SK-N-SH (cell line): ENCODE data around the gene MLLT11. TPM values are rescaled to one million over a fixed set of nuclear protein-coding genes. Genes with fewer than 3 reads are reported as not detected.

Experiments used
- CTCF ChIA-PET: fragments of 300-600, 350-600 bp; formaldehyde crosslinking; extraction: SDS; loops from one replicate; lab custom pipeline; 2021; lab: Yijun Ruan, JAX
- POLR2A ChIA-PET: fragments of 350-600 bp; sonication (Branson Sonifier 250); formaldehyde crosslinking; extraction: SDS; loops from one replicate; lab custom pipeline; 2020; ENCODE audit warnings: antibody characterized with exemption, inconsistent platforms; lab: Yijun Ruan, JAX
- DNase-seq: peaks from one replicate; pipeline ENCODE4 v3.0.0; 2012
- H2AFZ ChIP-seq: fragments of 200-600 bp; sonication (generic); 2 replicates; pipeline ENCODE4 v1.8.1; 2016; ENCODE audit warnings: antibody characterized with exemption, mild to moderate bottlenecking, low read depth
- H3F3A ChIP-seq: fragments of 200-600 bp; sonication (generic); replicated peaks from 2 replicates; pipeline ENCODE3; 2016; ENCODE audit warnings: antibody characterized with exemption, mild to moderate bottlenecking; ENCODE audit not compliant: insufficient read depth
- H3K27ac ChIP-seq, 2 experiments: fragments of 200-500 bp in 1 of 2; fragments of 200-600 bp in 1 of 2; sonication (Bioruptor generic) in 1 of 2; sonication (generic), shearing (Covaris generic) in 1 of 2; 2 replicates each; pipeline versions ENCODE4 v1.5.1 to v1.6.1; 2014 to 2016; ENCODE audit warnings: low read depth in 2 of 2, inconsistent platforms in 1 of 2, low read length in 1 of 2, mild to moderate bottlenecking in 1 of 2, mixed read lengths in 1 of 2
- H3K27me3 ChIP-seq: fragments of 200-600 bp; sonication (generic), shearing (Covaris generic); 2 replicates; pipeline ENCODE4 v1.6.1; 2016; ENCODE audit warnings: mixed run types; ENCODE audit not compliant: insufficient read depth
- H3K36me3 ChIP-seq, 2 experiments: fragments of 200-500 bp in 1 of 2; fragments of 200-600 bp in 1 of 2; sonication (Bioruptor generic) in 1 of 2; sonication (generic) in 1 of 2; replicated peaks in 1 of 2; 2 replicates each; pipeline versions ENCODE3 to v1.5.1; 2014 to 2016; ENCODE audit warnings: low read length in 1 of 2, mild to moderate bottlenecking in 1 of 2; ENCODE audit not compliant: insufficient read depth in 2 of 2, control insufficient read depth in 1 of 2
- H3K4me1 ChIP-seq, 2 experiments: fragments of 200-500 bp in 1 of 2; fragments of 200-600 bp in 1 of 2; sonication (Bioruptor generic) in 1 of 2; sonication (generic), shearing (Covaris generic) in 1 of 2; 2 replicates each; pipeline versions ENCODE4 v1.5.1 to v1.6.1; 2014 to 2016; ENCODE audit warnings: low read depth in 1 of 2, low read length in 1 of 2, mixed run types in 1 of 2; ENCODE audit not compliant: insufficient read depth in 2 of 2, control insufficient read depth in 1 of 2
- H3K4me2 ChIP-seq: fragments of 200-600 bp; sonication (generic), shearing (Covaris generic); 2 replicates; pipeline ENCODE4 v1.6.1; 2017; ENCODE audit warnings: mixed run types
- H3K4me3 ChIP-seq, 2 experiments: fragments of 200-500 bp in 1 of 2; fragments of 200-600 bp in 1 of 2; sonication (Bioruptor generic) in 1 of 2; sonication (generic), shearing (Covaris generic) in 1 of 2; 2 replicates each; pipeline versions ENCODE4 v1.5.1 to v1.8.1; 2014 to 2016; ENCODE audit warnings: low read depth in 2 of 2, inconsistent platforms in 1 of 2, low read length in 1 of 2, mild to moderate bottlenecking in 1 of 2, mixed read lengths in 1 of 2, moderate library complexity in 1 of 2
- H3K79me2 ChIP-seq: fragments of 200-600 bp; sonication (generic); 2 replicates; pipeline ENCODE4 v1.8.1; 2017; ENCODE audit warnings: mild to moderate bottlenecking; ENCODE audit not compliant: insufficient read depth
- H3K9ac ChIP-seq: fragments of 200-600 bp; sonication (generic); 2 replicates; pipeline ENCODE4 v1.6.1; 2017; ENCODE audit warnings: mixed run types
- H3K9me2 ChIP-seq: fragments of 200-600 bp; sonication (generic); 2 replicates; pipeline ENCODE4 v1.6.1; 2017; ENCODE audit warnings: mixed run types
- H3K9me3 ChIP-seq: fragments of 200-600 bp; sonication (generic); 2 replicates; pipeline ENCODE4 v1.6.1; 2017; ENCODE audit warnings: mixed run types, mild to moderate bottlenecking, moderate library complexity
- H4K20me1 ChIP-seq: fragments of 200-600 bp; sonication (generic); 2 replicates; pipeline ENCODE4 v1.6.1; 2017; ENCODE audit warnings: mild to moderate bottlenecking, mixed run types; ENCODE audit not compliant: insufficient read depth
- CHD2 ChIP-seq: fragments of 150-350 bp; IDR thresholded peaks from 2 replicates; pipeline ENCODE4 v1.6.1; 2018; ENCODE audit warnings: low read length; ENCODE audit not compliant: partially characterized antibody
- EP300 ChIP-seq, 2 experiments: IDR thresholded peaks; 2 replicates each; pipeline versions ENCODE4 v1.4.0 to v1.6.1; 2012; ENCODE audit warnings: borderline replicate concordance in 1 of 2, low read depth in 1 of 2, low read length in 1 of 2
- FOSL2 ChIP-seq: IDR thresholded peaks from 2 replicates; pipeline ENCODE4 v1.4.0; 2012; ENCODE audit warnings: low read depth, mild to moderate bottlenecking, moderate library complexity, borderline replicate concordance
- FOXM1 ChIP-seq: IDR thresholded peaks from 2 replicates; pipeline ENCODE4 v1.4.0; 2012; ENCODE audit warnings: low read depth, mild to moderate bottlenecking
- GATA2 ChIP-seq: sonication (generic); formaldehyde crosslinking; IDR thresholded peaks from 2 replicates; pipeline ENCODE4 v1.5.0; 2020; ENCODE audit warnings: mild to moderate bottlenecking, missing genetic modification reagents
- JUND ChIP-seq: IDR thresholded peaks from 2 replicates; pipeline ENCODE4 v1.4.0; 2012
- MEF2A ChIP-seq: IDR thresholded peaks from 2 replicates; pipeline ENCODE4 v1.4.0; 2012; ENCODE audit warnings: low read depth, borderline replicate concordance
- POLR2AphosphoS5 ChIP-seq: IDR thresholded peaks from 2 replicates; pipeline ENCODE4 v1.6.1; 2012; ENCODE audit warnings: low read depth, low read length
- RCOR1 ChIP-seq: fragments of 150-350 bp; IDR thresholded peaks from 2 replicates; pipeline ENCODE4 v1.6.1; 2017; ENCODE audit warnings: antibody characterized with exemption, low read length
- SIN3A ChIP-seq: IDR thresholded peaks from 2 replicates; pipeline ENCODE4 v1.6.1; 2012; ENCODE audit warnings: low read depth, mild to moderate bottlenecking, low read length, moderate library complexity, borderline replicate concordance
- SMC3 ChIP-seq: IDR thresholded peaks from 2 replicates; pipeline ENCODE4 v1.6.1; 2012; ENCODE audit warnings: low read depth, low read length, improper control_type of control experiment
- TEAD4 ChIP-seq: IDR thresholded peaks from 2 replicates; pipeline ENCODE4 v1.4.0; 2012; ENCODE audit warnings: mild to moderate bottlenecking, borderline replicate concordance; ENCODE audit not compliant: insufficient read depth
- WGBS: methylation state at CpG from one replicate; pipeline ENCODE4 v1.1.6; 2017; ENCODE audit warnings: low lambda C conversion rate; 5-methylcytosine and 5-hydroxymethylcytosine counted together
- polyA plus RNA-seq, 3 experiments: library from polyadenylated mRNA; depleted of rRNA; stranded (reverse); fragments of >200 nt; gene quantifications; 2 replicates each; pipeline ENCODE4 v1.2.3, GENCODE V29; 2012
- TF ChIP-seq, protein P1 (sequence below): IDR thresholded peaks from 2 replicates; pipeline ENCODE4 v1.6.1; 2012; ENCODE audit warnings: mild to moderate bottlenecking, low read depth, low read length, moderate library complexity
- TF ChIP-seq, protein P2 (sequence below): IDR thresholded peaks from 2 replicates; pipeline ENCODE4 v1.4.0; 2012; ENCODE audit warnings: low read depth, borderline replicate concordance
- TF ChIP-seq, protein P3 (sequence below): IDR thresholded peaks from 2 replicates; pipeline ENCODE4 v1.4.0; 2012; ENCODE audit warnings: low read depth
- TF ChIP-seq, protein P4 (sequence below): IDR thresholded peaks from 2 replicates; pipeline ENCODE4; 2012

Gene MLLT11
- polyA plus RNA-seq, 1 of the 3 experiments (the other 2 are of a cell fraction): 26.7 TPM

DNA sequence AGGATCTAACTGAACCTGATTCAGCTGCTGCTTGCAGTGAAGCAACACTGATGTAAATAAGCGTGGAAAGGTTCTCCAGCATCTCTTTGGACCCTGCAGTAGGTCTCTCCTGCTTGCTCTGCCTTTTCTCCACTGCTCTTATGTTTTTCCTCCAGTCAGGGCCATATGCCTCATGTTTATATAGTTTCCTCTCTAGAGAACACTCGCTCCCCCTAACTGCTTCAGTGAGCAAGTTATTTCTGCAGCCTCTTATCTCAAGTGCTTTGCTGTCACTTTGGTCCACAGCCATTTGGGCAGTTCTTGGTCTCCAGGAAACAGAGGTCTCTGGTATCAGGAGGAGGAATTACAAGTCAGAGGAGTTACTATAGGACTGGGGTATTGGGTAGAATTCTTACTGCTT is 46.7 kb upstream of the MLLT11 start:
- H3K36me3 ChIP-seq: peaks cover 4 to 12% of the 10 kb centered on the region in 2 experiments
- no peak overlapping the region for H3K9ac ChIP-seq
- H3K9me3 ChIP-seq: no peaks in the 10 kb centered on the region
- H3K27ac ChIP-seq: no peak overlapping the region; a peak in 1 of 4 replicates
- CTCF ChIA-PET: interaction anchor here (1.6 kb wide), 1 partner anchor 18 kb away, joined by 7 read pairs; no protein-coding TSS in a partner anchor
- peaks cover 4 to 6% of the 10 kb centered on the region in 2 experiments; a peak in 1 of 4 replicates for H3K4me1 ChIP-seq
- 98% methylated on average over 2 of the region's 2 CpGs for WGBS
- H4K20me1 ChIP-seq: no peaks in the 10 kb centered on the region
- no peak overlapping the region for H2AFZ ChIP-seq
- H3K4me2 ChIP-seq: no peak overlapping the region
- POLR2A ChIA-PET: no interaction called here
- H3F3A ChIP-seq: no peaks in the 10 kb centered on the region
- peaks cover 14% of the 10 kb centered on the region; the same call in 1 of the 2 replicates for H3K79me2 ChIP-seq
- TF ChIP-seq GATA2 (CRISPR knock-in tag) (no peak), FOSL2 (no peak), CHD2 (no peak), POLR2AphosphoS5 (no peak), RCOR1 (no peak), FOXM1 (no peak), MEF2A (no peak), TEAD4 (no peak), EP300 (IDR thresholded peaks at IDR 0.05; ENCODE audit: borderline replicate concordance in 1 of 2, low read depth in 1 of 2, low read length in 1 of 2) (no peak), JUND (no peak), SIN3A (no peak), SMC3 (no peak)
- TF ChIP-seq, protein P1, sequence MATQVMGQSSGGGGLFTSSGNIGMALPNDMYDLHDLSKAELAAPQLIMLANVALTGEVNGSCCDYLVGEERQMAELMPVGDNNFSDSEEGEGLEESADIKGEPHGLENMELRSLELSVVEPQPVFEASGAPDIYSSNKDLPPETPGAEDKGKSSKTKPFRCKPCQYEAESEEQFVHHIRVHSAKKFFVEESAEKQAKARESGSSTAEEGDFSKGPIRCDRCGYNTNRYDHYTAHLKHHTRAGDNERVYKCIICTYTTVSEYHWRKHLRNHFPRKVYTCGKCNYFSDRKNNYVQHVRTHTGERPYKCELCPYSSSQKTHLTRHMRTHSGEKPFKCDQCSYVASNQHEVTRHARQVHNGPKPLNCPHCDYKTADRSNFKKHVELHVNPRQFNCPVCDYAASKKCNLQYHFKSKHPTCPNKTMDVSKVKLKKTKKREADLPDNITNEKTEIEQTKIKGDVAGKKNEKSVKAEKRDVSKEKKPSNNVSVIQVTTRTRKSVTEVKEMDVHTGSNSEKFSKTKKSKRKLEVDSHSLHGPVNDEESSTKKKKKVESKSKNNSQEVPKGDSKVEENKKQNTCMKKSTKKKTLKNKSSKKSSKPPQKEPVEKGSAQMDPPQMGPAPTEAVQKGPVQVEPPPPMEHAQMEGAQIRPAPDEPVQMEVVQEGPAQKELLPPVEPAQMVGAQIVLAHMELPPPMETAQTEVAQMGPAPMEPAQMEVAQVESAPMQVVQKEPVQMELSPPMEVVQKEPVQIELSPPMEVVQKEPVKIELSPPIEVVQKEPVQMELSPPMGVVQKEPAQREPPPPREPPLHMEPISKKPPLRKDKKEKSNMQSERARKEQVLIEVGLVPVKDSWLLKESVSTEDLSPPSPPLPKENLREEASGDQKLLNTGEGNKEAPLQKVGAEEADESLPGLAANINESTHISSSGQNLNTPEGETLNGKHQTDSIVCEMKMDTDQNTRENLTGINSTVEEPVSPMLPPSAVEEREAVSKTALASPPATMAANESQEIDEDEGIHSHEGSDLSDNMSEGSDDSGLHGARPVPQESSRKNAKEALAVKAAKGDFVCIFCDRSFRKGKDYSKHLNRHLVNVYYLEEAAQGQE: no peak
- TF ChIP-seq, protein P2, sequence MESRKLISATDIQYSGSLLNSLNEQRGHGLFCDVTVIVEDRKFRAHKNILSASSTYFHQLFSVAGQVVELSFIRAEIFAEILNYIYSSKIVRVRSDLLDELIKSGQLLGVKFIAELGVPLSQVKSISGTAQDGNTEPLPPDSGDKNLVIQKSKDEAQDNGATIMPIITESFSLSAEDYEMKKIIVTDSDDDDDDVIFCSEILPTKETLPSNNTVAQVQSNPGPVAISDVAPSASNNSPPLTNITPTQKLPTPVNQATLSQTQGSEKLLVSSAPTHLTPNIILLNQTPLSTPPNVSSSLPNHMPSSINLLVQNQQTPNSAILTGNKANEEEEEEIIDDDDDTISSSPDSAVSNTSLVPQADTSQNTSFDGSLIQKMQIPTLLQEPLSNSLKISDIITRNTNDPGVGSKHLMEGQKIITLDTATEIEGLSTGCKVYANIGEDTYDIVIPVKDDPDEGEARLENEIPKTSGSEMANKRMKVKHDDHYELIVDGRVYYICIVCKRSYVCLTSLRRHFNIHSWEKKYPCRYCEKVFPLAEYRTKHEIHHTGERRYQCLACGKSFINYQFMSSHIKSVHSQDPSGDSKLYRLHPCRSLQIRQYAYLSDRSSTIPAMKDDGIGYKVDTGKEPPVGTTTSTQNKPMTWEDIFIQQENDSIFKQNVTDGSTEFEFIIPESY: no peak
- TF ChIP-seq, protein P3, sequence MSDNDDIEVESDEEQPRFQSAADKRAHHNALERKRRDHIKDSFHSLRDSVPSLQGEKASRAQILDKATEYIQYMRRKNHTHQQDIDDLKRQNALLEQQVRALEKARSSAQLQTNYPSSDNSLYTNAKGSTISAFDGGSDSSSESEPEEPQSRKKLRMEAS: no peak
- TF ChIP-seq, protein P4, sequence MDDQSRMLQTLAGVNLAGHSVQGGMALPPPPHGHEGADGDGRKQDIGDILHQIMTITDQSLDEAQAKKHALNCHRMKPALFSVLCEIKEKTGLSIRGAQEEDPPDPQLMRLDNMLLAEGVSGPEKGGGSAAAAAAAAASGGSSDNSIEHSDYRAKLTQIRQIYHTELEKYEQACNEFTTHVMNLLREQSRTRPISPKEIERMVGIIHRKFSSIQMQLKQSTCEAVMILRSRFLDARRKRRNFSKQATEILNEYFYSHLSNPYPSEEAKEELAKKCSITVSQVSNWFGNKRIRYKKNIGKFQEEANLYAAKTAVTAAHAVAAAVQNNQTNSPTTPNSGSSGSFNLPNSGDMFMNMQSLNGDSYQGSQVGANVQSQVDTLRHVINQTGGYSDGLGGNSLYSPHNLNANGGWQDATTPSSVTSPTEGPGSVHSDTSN: no peak
- TF ChIP-seq, all 33 proteins: peak for 0
- H3K27me3 ChIP-seq: no peaks in the 10 kb centered on the region
- H3K4me3 ChIP-seq: no peak overlapping the region
- no peaks in the 10 kb centered on the region for H3K9me2 ChIP-seq
- DNase-seq: no peak
